GM19238 (cell line): ENCODE results near the gene CCL13.

Source experiments
- DNase-seq: peaks from one replicate; pipeline ENCODE4 v3.0.0; 2011; ENCODE audit warnings: low spot score; ENCODE audit not compliant: insufficient read length

The CCL13 gene

DNA sequence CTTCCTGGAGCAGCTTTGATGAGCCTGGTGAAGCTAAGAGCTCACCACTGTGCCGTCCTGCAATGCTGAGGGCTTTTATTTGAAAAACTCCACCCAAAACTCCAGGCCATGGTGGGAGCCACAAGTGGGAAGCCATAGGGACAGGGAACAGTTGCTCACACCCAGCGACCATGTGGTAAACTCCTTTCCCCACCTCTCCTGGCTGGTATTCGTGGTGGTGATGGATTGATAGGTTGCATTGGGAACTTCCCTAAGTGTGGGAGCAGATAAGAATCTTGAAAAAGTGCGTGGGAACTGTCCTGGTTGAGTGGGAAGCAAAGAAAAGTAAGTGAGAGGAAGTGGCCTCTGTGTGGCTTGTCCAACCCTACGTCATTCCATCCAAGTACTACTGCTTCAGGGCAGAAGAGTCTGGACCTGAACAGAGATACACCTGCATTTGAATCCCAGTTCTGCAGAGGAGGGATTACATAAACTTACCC is 6.9 kb downstream of the CCL13 start, which contains the start of gene CCL1:
Gene CCL1, minus strand, starts transcription at position 51 of the 479 bp plus-strand sequence. CDS start 72 bp downstream, outside the sequence.
- no peak for DNase-seq

DNA sequence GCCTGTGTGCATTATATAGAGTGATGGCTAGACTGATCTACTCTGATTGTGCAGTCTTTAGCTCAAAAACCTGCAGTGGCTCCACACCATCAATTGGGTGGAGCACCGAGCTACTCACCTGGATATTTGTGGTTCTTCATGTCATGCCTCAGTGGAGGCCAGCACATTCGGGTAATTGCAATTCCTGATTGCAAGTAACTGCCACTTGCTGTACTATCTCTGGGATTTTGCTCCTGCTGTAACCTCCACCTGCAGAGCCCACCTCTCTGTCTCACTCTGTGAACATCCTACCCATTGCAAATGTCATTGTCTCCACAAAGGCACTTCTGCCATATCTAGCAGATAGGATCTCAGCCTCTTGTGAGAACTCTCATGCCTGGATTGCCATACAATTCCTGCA is 8.5 kb downstream of the CCL13 start:
- DNase-seq = no peak

DNA sequence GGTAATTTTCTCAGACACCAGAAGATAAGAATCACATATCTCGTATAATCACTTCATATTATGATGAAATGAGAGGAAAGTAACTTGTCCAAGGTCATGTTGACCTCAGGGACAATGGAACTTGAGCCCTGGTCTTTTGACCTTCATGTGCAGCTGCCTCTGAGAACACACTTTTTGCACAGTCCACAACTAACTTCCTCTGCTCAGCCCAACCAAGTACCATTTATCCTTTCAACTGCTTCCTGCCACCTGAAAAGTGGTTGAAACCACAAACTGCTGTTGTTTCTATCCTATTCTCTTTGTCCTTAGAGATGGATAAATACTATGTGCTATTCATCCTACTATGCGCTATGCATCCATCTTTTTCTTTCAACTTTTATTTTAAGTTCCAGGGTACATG is 9.1 kb downstream of the CCL13 start:
- no peak for DNase-seq

DNA sequence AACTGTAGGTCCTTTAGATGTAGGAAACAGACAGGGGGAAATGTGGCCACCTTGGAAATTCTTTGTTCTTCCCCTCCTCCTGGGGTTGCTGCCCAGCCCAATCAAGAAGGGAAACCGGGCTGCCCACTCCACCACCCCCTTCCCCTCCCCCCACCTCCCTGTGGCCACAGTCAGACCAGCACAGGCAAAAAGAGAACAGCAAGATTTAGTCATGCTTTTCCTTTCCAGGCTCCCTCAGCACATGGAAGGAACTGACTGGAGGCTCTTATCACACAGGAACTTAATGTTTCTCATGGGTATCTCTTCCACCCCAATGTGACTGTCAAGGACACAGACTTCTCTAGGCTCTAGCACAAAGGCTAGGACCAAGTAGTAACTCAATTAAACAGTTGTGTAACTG is 9.7 kb downstream of the CCL13 start:
- no peak for DNase-seq

DNA sequence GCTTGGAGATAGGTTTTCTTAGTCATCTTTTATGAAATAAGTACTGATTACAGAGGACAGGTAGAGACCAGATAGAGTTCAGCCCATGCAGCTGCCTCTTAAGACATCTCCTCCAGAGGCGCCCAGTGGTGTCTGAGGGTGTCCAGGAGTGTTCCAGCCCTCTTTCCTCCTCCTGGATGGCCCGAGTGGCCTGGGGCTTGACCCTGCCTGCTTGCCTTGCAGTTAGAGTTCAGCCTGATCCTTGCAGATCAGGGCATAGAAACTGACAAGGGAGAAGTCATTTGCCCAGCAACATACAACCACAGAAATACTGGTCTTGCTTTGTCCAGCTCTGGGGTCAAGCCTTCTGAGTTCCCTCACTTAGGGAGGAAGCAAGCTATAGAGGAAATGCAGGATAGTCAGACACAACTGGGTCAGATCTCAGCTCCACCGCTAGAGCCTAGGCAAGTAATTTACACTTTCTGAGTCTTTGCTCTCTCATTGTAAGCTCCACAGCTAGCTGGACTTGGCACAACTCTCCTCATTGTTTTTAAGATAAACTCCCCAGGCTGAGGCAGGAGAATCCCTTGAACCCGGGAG is 10.3 kb downstream of the CCL13 start:
- no peak for DNase-seq

DNA sequence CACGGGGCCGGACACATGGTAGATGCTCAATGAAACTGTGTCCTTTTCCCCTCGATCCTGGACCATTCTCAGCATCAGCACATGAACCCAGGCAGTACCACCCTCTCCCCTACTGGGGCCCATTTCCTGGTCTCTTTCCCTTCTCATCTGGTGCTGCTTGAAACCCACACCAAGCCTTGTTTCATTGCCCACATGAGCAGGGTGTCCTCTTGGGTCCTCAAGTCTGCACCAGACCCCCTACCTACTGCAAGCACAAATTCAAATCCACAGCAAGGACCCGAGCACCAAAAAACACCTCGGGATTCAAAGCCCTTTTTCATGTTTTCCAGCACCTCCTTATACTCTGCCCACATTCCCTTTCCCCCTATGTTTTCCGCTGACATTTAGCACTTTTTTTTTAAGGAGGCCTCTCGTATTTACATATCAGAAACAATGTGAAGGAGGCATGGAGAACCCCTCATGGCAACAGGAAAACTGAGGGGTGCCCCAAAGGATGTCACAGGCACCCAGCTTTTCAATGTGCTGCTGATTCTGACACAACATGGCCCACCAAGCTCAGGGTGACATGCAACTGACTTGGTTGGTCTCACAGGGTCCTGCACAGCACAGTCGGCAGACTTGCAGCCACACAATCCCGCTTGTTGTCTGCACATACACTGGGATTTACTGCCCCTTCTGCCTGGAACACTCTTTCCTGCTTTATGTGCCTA is 11.4 kb downstream of the CCL13 start:
- DNase-seq = no peak

DNA sequence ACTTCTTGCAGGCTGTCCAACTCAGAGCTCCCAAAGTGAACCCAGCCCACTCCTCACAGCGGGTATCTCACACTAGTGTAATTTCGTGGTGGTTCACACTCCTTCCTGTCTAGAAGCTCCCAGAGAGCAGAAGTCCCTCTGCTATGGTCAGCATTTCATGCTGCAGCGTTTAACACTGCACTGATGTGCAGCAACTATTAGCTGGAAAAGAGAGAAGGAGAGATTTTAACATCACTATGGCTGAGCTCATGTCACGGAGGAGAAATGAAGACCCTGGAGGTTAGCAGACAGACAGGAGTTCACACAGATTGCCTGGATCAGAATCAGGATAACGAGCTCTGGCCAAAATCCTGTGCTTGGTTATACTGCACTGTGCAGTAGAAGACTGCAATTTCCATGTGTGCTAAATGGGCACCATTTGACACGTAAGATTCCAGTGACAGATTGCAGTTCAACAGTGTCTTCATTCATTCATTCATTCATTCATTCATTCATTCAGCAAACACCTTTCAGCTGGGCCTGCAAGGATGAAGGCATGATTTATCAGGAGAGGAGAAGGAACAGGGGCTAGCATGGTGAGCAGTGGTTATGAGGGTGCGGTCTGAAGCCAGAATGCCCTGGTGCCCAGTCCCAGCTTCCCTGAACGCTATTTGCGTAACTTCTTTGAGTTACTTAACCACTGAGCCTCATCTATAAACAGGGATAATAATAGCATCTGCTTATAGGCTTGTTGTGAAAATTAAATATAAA is 12.1 kb downstream of the CCL13 start:
- no peak for DNase-seq

DNA sequence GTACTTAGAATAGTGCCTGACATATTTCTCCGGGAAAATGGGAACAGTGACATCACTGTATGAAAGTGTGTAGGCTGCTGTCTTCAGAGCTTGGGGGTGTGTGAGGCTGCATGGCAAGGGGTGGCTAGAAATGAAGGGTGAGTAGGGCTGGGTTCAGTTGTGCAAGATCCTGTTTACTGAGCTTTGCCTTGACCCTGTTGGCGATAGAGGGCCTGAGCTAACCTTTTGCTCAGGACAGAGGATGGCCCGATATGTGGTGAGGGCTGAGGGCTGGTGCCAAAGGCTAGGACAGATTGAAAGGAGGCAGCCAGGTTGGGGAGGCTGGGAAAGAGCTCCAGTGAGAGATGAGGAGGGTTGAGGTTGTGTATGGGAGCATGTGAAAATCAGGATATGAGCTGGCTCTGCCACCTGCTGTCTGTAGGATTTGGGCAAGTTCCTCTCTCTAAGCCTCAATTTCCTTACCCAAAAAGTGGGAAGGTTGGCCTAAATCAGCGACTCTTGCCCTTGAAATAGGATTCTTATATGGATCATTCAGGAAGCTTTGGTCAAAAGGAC is 12.7 kb downstream of the CCL13 start:
- no peak for DNase-seq

DNA sequence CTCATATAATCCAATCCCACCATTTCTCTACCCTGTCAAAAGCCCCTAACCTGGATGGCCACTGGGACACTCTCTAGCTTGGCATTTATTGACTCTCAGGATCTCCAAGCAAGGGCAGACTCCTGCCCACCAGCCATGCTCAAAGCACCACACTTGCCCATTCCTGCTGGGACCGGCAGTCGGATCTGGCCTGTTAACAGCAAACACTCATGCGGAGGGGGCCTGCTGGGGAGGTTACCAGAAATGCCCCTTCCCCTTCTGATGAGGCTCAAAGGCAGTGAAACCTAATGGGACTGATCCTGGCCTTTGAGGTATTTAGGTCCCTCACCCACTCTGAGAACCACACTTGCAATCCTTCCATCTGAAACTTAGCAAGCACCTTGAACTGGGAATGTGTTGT is 13.3 kb downstream of the CCL13 start:
- no peak for DNase-seq

DNA sequence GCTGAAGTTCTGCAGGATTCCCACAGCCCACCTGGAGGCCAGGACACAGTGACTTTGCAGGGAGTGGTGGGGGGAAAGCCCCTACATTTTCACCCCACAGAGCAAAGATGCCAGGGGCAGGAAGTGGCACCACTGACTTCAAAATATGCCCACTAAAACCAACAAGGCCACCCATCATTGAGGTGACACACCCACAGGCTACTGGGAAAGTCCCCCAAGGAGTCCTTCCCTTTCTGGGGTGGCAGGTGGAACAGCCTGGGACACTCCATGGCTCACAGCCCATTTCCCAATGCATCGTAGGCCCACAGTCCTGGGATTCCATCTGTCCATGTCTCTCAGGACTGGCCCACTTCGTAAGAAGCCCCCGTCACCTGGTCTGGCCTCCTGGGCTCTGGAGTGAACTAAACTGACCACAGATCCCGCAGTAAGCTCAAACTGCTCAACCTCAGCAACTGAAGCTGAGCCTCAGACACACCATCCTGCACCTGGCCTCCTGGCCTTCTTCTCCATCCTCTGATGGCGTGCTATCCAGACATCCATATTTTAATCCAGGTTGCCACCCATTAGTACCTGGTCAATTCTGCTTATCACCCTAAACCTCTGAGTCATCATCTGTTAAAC is 14.2 kb downstream of the CCL13 start:
- no peak for DNase-seq

DNA sequence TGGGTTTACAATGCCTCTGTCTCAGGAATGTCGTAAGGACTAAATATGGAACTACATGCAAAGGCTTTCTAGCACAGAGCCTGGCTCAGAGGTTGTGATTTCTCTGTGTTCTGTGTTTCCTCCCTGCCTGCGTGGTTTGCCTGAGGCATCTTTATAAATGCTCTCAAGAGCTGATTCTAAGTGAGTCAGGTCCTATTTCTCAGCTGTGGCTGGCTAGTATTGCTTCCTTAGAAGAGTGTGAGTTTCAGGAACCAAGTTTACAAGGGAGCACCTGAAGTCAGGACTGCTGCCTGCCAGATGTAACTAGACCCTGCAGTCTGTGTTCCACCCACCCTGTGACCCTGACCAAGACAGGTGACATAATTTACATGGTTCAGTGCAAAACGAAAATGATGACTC is 14.7 kb downstream of the CCL13 start:
- no peak for DNase-seq

DNA sequence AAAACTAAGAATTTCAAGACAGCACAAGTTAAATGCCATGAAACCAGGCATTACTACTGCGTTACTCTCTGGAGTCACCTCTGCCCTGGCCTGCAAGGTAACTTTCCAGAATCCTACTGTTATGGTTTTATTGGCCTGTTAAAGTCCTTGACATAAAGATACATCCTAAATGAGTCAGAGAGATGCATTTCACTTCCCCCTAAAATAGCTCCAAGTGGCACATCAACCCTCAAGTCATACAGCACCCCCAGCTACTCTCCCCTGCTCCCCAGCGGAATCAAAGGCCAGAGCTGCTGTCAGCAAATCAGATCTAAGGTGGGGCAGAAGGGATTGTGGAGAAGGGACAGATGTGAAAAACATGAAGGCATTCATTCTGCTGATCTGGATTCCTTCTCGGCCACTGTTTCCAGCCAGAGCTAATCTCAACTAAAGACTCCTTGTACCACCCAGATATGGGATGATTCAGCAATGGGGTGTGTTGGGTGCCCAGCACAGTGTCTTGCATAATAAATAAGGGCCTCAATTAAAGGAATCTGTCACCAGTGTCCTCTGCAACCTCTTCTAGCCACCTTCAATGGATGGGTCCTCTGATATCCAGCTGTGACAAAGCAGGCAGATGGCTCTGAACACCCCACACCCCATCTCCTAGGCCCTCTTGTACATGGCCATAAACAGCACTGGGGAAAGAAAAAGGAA is 15.3 kb downstream of the CCL13 start:
- DNase-seq = no peak

DNA sequence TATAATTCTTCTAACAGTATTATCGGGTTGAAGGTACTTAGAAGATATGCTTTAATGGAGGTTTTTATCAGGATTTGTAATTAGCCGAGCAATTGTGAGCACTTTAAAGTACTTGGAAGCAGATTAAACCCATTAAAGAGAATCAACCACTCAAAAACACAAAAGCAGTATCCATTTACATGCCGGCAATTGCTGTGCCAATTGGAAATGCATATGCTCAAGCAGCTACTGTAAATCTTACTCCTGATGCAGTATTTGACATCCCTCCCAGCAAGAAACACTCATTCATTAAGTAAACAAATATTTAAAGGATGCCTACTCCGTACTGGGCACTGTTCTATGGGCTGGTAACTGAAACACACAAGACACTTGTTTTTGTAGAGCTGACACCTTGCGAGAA is 18.2 kb downstream of the CCL13 start:
- no peak for DNase-seq

DNA sequence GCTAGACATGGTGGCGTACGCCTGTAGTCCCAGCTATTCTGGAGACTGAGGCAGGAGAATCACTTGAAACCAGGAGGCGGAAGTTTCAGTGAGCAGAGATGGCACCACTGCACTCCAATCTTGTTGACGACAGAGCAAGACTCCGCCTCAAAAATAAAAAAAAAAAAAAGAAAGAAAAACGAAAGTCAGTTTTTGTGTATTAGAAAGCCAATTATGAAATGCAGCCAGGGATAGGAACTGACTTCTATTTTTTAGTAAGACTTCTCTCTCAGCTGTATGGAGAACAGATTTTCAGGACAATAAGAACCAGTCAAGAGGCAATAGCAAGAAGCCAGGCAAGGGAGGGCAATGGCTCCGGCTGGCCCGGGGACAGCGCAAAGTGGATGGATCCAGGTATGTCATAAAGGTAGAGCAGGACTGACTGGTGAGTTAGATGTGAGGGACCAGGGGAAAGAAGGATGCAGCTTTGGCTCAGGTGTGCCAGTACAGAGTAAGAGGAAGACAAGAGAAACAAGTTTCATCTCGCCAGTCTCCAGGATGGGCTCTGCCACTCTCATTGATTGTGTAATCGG is 19.2 kb downstream of the CCL13 start:
- DNase-seq = no peak

DNA sequence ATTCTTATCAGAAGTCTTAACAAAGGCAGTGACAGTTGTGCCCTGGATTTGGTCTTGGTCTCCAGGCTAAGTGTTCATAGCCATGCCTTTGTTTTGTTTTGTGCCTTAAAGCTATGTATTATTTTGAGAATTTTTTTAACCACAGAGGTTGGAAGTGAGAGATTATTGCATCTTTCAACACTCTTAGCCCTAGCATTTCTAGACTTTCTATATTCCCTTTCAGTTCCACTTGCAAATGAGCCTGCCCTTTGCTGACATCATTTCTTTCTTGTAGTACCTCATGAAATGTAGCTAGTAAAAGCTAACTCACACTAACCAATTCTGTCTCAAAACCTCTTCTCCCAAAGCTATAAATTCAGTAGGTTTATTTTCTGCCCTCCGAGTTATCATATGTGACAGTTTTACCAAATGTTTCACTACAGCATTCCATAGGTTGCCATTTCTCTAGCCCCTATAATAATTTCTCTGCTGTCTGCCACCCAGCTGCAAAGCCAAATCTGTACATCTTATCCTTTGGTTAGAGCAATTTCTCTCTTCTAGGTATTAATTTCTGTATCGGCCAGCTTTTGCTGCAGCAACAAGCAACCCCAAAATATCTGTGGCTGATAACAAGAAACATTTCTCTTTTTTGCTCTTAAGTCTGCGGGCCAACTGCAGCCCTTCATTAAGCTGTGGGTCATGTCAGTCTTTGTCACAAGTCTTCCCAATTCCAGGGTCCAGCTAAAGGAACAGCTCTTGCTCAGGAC is 21.0 kb downstream of the CCL13 start:
- no peak for DNase-seq

DNA sequence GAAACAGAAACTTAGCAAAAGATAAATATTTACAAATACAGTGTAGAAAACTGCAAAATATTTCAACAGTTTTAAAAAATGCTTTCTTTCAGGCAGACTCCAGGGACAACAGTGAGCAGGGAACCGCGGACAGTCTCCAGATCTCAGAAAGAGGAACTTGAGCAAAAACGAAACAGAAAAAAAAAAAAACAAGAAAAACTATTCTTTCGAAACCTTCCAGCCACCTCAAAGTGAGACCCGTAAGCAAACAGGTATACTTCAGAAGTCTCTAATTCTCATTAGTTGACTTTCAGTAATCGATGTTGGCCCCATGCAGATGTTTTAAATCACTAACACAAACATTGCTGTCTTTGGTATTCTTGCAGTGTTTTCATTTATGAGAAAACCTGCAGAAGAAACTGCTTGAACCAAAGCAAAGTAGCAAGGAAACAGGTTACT is 22.4 kb downstream of the CCL13 start:
- peak; percentile 52 for DNase-seq

DNA sequence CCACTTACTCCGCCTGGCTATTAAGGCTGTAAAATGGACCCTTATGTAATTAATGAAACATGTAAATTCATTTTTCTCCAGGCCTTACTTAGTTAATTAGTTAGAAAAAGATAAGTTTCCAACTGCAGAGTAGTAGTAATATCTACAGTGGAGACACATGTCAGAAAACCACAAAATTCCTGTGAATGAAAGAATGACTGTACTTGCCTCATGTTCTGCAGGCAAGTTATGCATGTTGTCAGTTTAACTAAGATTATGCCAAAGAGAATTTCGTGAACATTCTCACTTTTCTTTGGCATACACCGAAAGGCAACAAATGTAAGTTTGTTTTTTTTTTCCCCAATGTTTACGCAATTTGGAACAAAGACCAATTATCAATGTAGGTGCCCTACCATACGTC is 23.6 kb downstream of the CCL13 start:
- no peak for DNase-seq

DNA sequence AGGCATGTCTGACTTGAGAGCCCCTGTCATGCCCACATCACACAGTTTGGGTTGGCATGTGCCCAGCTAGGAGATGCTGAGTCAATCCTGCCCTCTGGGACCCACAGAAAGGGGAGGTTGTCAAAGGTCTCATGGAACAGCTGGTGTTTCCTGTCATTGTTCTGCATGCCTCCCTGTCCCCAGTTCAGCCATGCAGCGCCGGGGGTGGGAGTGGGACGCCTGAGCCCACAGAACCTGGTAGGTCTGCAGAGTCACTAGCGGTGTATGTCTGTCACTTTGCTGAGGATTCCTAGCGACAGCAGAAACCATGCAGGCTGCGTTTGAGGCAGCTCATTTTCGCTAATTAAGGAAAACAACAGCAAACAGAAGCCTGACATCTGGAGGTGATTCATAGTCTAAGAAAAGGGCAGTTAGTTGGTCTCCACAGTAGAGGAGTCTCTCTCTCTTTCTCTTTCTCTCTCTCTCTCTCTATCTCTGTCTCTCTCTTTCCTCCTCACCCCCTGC is 26.4 kb downstream of the CCL13 start:
- no peak for DNase-seq

DNA sequence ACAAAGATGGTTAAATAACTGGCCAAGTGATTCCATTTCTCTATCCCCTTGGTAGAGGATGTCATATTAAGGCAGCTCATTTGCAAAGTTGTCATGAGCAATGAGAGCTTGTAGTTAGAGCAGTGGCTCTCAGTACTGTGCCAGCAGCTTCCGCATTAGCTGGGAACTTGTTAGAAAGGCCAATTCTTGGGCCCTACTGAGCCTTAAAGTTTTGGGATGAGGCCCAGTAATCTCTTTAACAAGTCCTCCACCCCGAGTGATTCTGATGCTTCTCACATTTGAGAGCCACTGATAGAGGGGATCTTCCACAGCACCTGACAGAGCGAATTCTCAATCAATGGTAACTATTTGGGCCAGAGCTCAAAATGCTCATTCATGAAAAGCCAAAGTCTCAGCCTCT is 26.9 kb downstream of the CCL13 start:
- DNase-seq = no peak

DNA sequence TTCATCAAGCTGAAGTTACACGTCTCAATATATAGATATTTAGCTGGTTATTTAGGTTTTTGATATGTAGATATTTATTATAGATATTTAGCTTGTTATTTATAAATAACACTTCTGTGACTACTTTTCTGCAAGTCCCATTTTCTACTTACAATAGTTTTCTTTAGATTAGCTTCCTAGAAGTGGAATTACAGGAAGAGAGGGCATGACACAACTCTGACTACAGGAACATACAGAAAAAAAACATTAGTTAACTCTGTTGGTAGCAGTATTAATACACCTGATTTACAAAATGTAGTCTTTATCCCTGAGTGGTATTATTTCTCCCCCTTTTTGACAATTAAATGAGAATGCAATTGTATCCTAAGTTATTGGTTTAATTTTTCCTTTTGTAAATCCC is 28.0 kb downstream of the CCL13 start:
- DNase-seq = no peak
